ENCODE measurements around the gene ADAM23. TPM values are rescaled to one million over a fixed set of nuclear protein-coding genes. Genes with fewer than 3 reads are reported as not detected.

ADAM23 gene
- total and polyA plus RNA-seq, 4 donors, result 0.12 to 0.51 (median 0.17) TPM; not detected in 1

- TF ChIP-seq GABPA (IDR thresholded peaks at IDR 0.05 in 1 of 2, conservative IDR thresholded peaks at IDR 0.05 in 1 of 2) (no peak), TAF1 (conservative IDR thresholded peaks at IDR 0.05) (no peak), SP1 (IDR thresholded peaks at IDR 0.05) (no peak), CTCF (IDR thresholded peaks at IDR 0.05; ENCODE audit: low read depth, low read length, missing input control) (no peak)
Measured at GRCh38 chr2:206611736-206612135, 168.4 kb downstream of the ADAM23 start (continued).

- Histone ChIP-seq H3K27ac (ENCODE audit: low read depth in 1 of 2, low read length in 2 of 2) (no peak overlapping the region), H3K4me3 (ENCODE audit: low read depth in 1 of 3, low read length in 3 of 3) (no peak overlapping the region), H3K9ac (ENCODE audit: low read depth in 1 of 2, low read length in 2 of 2) (no peak overlapping the region), H3K36me3 (ENCODE audit: control insufficient read depth in 4 of 4, insufficient read depth in 3 of 4, low read depth in 1 of 4, low read length in 3 of 4) (no peaks in the 10 kb centered on the region), H3K9me3 (ENCODE audit: control insufficient read depth in 4 of 4, low read length in 3 of 4) (no peaks in the 10 kb centered on the region), H3K4me1 (ENCODE audit: control insufficient read depth in 4 of 4, insufficient read depth in 4 of 4, low read length in 3 of 4) (no peaks in the 10 kb centered on the region), H3K27me3 (ENCODE audit: control insufficient read depth in 4 of 4, insufficient read depth in 4 of 4, low read length in 3 of 4) (no peaks in the 10 kb centered on the region)
- no peak for DNase-seq (ENCODE audit: low spot score)
- TF ChIP-seq YY1 (IDR thresholded peaks at IDR 0.05), result no peak
- no peak for TF ChIP-seq HNF4A (conservative IDR thresholded peaks at IDR 0.05)
- TF ChIP-seq ATF3 (IDR thresholded peaks at IDR 0.05), result no peak
- WGBS, result 79% methylated on average over 6 of the region's 6 CpGs
Measured at GRCh38 chr2:206614811-206615210, 171.5 kb downstream of the ADAM23 start.

GRCh38 chr2:206615417-206616089 lies 172.2 kb downstream of the ADAM23 start:
- 81% methylated on average over 7 of the region's 7 CpGs for WGBS
- H3K4me1 ChIP-seq (ENCODE audit: control insufficient read depth in 4 of 4, insufficient read depth in 4 of 4, low read length in 3 of 4), result no peaks in the 10 kb centered on the region
- H3K9ac ChIP-seq (ENCODE audit: low read depth in 1 of 2, low read length in 2 of 2), result no peak overlapping the region
- H3K4me3 ChIP-seq (ENCODE audit: low read depth in 1 of 3, low read length in 3 of 3), result no peak overlapping the region
- DNase-seq (ENCODE audit: low spot score), result no peak
- H3K27me3 ChIP-seq (ENCODE audit: control insufficient read depth in 4 of 4, insufficient read depth in 4 of 4, low read length in 3 of 4), result no peaks in the 10 kb centered on the region
- H3K27ac ChIP-seq (ENCODE audit: low read depth in 1 of 2, low read length in 2 of 2), result no peak overlapping the region
- TF ChIP-seq REST (IDR thresholded peaks at IDR 0.05) (no peak), GABPA (IDR thresholded peaks at IDR 0.05 in 1 of 2, conservative IDR thresholded peaks at IDR 0.05 in 1 of 2) (no peak), TAF1 (conservative IDR thresholded peaks at IDR 0.05) (no peak)
- H3K36me3 ChIP-seq (ENCODE audit: control insufficient read depth in 4 of 4, insufficient read depth in 3 of 4, low read depth in 1 of 4, low read length in 3 of 4), result no peaks in the 10 kb centered on the region
- H3K9me3 ChIP-seq (ENCODE audit: control insufficient read depth in 4 of 4, low read length in 3 of 4), result no peaks in the 10 kb centered on the region

- Histone ChIP-seq H3K9me3 (ENCODE audit: control insufficient read depth in 4 of 4, low read length in 3 of 4) (no peaks in the 10 kb centered on the region), H3K4me3 (ENCODE audit: low read depth in 1 of 3, low read length in 3 of 3) (no peak overlapping the region), H3K9ac (ENCODE audit: low read depth in 1 of 2, low read length in 2 of 2) (no peak overlapping the region), H3K36me3 (ENCODE audit: control insufficient read depth in 4 of 4, insufficient read depth in 3 of 4, low read depth in 1 of 4, low read length in 3 of 4) (no peaks in the 10 kb centered on the region), H3K27me3 (ENCODE audit: control insufficient read depth in 4 of 4, insufficient read depth in 4 of 4, low read length in 3 of 4) (no peaks in the 10 kb centered on the region), H3K4me1 (ENCODE audit: control insufficient read depth in 4 of 4, insufficient read depth in 4 of 4, low read length in 3 of 4) (no peaks in the 10 kb centered on the region), H3K27ac (ENCODE audit: low read depth in 1 of 2, low read length in 2 of 2) (no peak overlapping the region)
- no peak for DNase-seq (ENCODE audit: low spot score)
- 60% methylated on average over 2 of the region's 2 CpGs for WGBS
- TF ChIP-seq CTCF (IDR thresholded peaks at IDR 0.05; ENCODE audit: low read depth, low read length, missing input control) (no peak), FOXA2 (IDR thresholded peaks at IDR 0.05) (no peak), TAF1 (conservative IDR thresholded peaks at IDR 0.05) (no peak), NR2F2 (IDR thresholded peaks at IDR 0.05) (no peak), HNF4G (IDR thresholded peaks at IDR 0.05) (no peak), ZBTB33 (IDR thresholded peaks at IDR 0.05) (no peak), ATF3 (IDR thresholded peaks at IDR 0.05) (no peak), YY1 (IDR thresholded peaks at IDR 0.05) (no peak), MAX (IDR thresholded peaks at IDR 0.05) (no peak), SP1 (IDR thresholded peaks at IDR 0.05) (no peak), GABPA (IDR thresholded peaks at IDR 0.05 in 1 of 2, conservative IDR thresholded peaks at IDR 0.05 in 1 of 2) (no peak), HNF4A (conservative IDR thresholded peaks at IDR 0.05) (no peak)
Measured at GRCh38 chr2:206616151-206616550, 172.8 kb downstream of the ADAM23 start.

Data from liver (tissue), 9 donors.